Testis (tissue), 3 donors: ENCODE results near the gene PODXL2. TPM values are rescaled to one million over a fixed set of nuclear protein-coding genes. Genes with fewer than 3 reads are reported as not detected.
A peak's percentile ranks its signal among the peaks of the same experiment; 100 is the strongest.

Source experiments
- DNase-seq: peaks from one replicate; pipeline ENCODE4 v3.0.0-alpha.2; 2019
- H3K27ac ChIP-seq, 2 donors: fragments of 200-600 bp; sonication (generic); one replicate each; pipeline ENCODE4 v1.5.1; 2019
- H3K27me3 ChIP-seq: fragments of 200-600 bp; sonication (generic); one replicate; pipeline ENCODE4 v1.5.1; 2019
- H3K36me3 ChIP-seq: fragments of 200-600 bp; sonication (generic); one replicate; pipeline ENCODE4 v1.5.1; 2017; ENCODE audit warnings: low read depth; ENCODE audit errors: missing control alignments
- H3K4me1 ChIP-seq: fragments of 200-600 bp; sonication (generic); one replicate; pipeline ENCODE4 v1.5.1; 2019
- H3K4me3 ChIP-seq, 2 donors: fragments of 200-600 bp; sonication (generic); one replicate each; pipeline ENCODE4 v1.5.1; 2017 to 2019
- H3K9me3 ChIP-seq: fragments of 200-600 bp; sonication (generic); one replicate; pipeline ENCODE4 v1.5.1; 2017
- CTCF ChIP-seq, 3 experiments: fragments of 450-650 bp in 2 of 3; fragments of 200-600 bp in 1 of 3; sonication (generic) in 1 of 3; IDR thresholded peaks; one replicate each; pipeline ENCODE4 v1.5.1; 2016 to 2019; ENCODE audit warnings: antibody characterized with exemption in 3 of 3, mild to moderate bottlenecking in 2 of 3, moderate library complexity in 1 of 3
- POLR2A ChIP-seq: fragments of 450-650 bp; IDR thresholded peaks from one replicate; pipeline ENCODE4 v1.6.1; 2017; ENCODE audit warnings: antibody characterized with exemption, mild to moderate bottlenecking, moderate library complexity
- WGBS, 2 donors: methylation state at CpG; one replicate each; pipeline ENCODE4 v1.1.5; 2018; 5-methylcytosine and 5-hydroxymethylcytosine counted together
- intact Hi-C: fragments of 100-400 bp; cut with DNase I; formaldehyde crosslinking; loops from one replicate; pipeline ENCODE4 v1.15.1; 2023; ENCODE audit warnings: low total_unique reads
- polyA plus RNA-seq: library from polyadenylated mRNA; stranded (reverse); fragments of 350-450 nt; fragmentation: Illumina TruSeq; extraction: RNeasy Lipid Tissue Mini Kit (QIAGEN cat#74804); gene quantifications from one replicate; pipeline ENCODE4 v1.2.3, GENCODE V29; 2014; ENCODE audit warnings: low read depth, low replicate concordance; ENCODE audit not compliant: insufficient read depth
- total RNA-seq, 2 donors: library from RNA; depleted of rRNA; stranded (reverse); fragments of >200 nt; gene quantifications; one replicate each; pipeline ENCODE4 v1.2.3, GENCODE V29; 2016

Gene PODXL2
- total and polyA plus RNA-seq, 3 donors from 2014 or later = 51.3 to 88.8 (median 71.9) TPM

GRCh38 chr3:127622031-127622430 is 7.0 kb upstream of the PODXL2 start:
- DNase-seq = no peak
- WGBS, 2 donors = 93 to 96% methylated on average over 10 to 11 of the region's 11 CpGs
- no peak for TF ChIP-seq POLR2A
- no peak for TF ChIP-seq CTCF (IDR thresholded peaks at IDR 0.05)
- Histone ChIP-seq H3K27ac (no peak overlapping the region), H3K27me3 (no peaks in the 10 kb centered on the region), H3K4me1 (no peaks in the 10 kb centered on the region), H3K36me3 (no peaks in the 10 kb centered on the region), H3K4me3 (no peak overlapping the region), H3K9me3 (no peaks in the 10 kb centered on the region)
- intact Hi-C loops = no loop called here

- H3K9me3 ChIP-seq = no peaks in the 10 kb centered on the region
- H3K4me1 ChIP-seq = no peaks in the 10 kb centered on the region
- H3K27ac ChIP-seq = no peak overlapping the region
- H3K4me3 ChIP-seq = no peak overlapping the region
- intact Hi-C loops = no loop called here
- TF ChIP-seq POLR2A (no peak), CTCF (IDR thresholded peaks at IDR 0.05) (no peak)
- H3K27me3 ChIP-seq = no peaks in the 10 kb centered on the region
- no peaks in the 10 kb centered on the region for H3K36me3 ChIP-seq
- no peak for DNase-seq
- WGBS, 2 donors = 89 to 94% methylated on average over 8 of the region's 8 CpGs
Measured at GRCh38 chr3:127622772-127623576, 6.0 kb upstream of the PODXL2 start.

- Histone ChIP-seq H3K9me3 (no peaks in the 10 kb centered on the region), H3K4me3 (no peak overlapping the region), H3K4me1 (no peaks in the 10 kb centered on the region), H3K36me3 (no peaks in the 10 kb centered on the region), H3K27me3 (no peaks in the 10 kb centered on the region), H3K27ac (no peak overlapping the region)
- WGBS, 2 donors = 82 to 88% methylated on average over 5 of the region's 5 CpGs
- DNase-seq = no peak
- intact Hi-C loops = no loop called here
- TF ChIP-seq POLR2A = no peak
- no peak for TF ChIP-seq CTCF (IDR thresholded peaks at IDR 0.05)
Measured at GRCh38 chr3:127624063-127624462, 4.9 kb upstream of the PODXL2 start.

- no peaks in the 10 kb centered on the region for H3K9me3 ChIP-seq
- H3K36me3 ChIP-seq = no peaks in the 10 kb centered on the region
- TF ChIP-seq CTCF (IDR thresholded peaks at IDR 0.05) (no peak), POLR2A (no peak)
- H3K27me3 ChIP-seq = no peaks in the 10 kb centered on the region
- DNase-seq = no peak
- H3K4me3 ChIP-seq = no peak overlapping the region
- no peak overlapping the region for H3K27ac ChIP-seq
- 61 to 77% methylated on average over 2 of the region's 2 CpGs for WGBS, 2 donors
- intact Hi-C loops = no loop called here
- peaks cover 7% of the 10 kb centered on the region for H3K4me1 ChIP-seq
Measured at GRCh38 chr3:127625821-127626220, 3.2 kb upstream of the PODXL2 start.

- TF ChIP-seq CTCF (IDR thresholded peaks at IDR 0.05) = no peak
- no peak for TF ChIP-seq POLR2A
- 51 to 53% methylated on average over 4 of the region's 4 CpGs for WGBS, 2 donors
- Histone ChIP-seq H3K4me1 (peaks cover 7% of the 10 kb centered on the region), H3K9me3 (no peaks in the 10 kb centered on the region), H3K27me3 (no peaks in the 10 kb centered on the region), H3K36me3 (no peaks in the 10 kb centered on the region), H3K27ac (no peak overlapping the region), H3K4me3 (peak overlapping the region in 1 of 2 donors; percentile 36)
- DNase-seq = no peak
- intact Hi-C loops = no loop called here
Measured at GRCh38 chr3:127628426-127628787, 578 bp upstream of the PODXL2 start.
